Measurements from ENCODE around the gene LRRC45. TPM values are rescaled to one million over a fixed set of nuclear protein-coding genes. Genes with fewer than 3 reads are reported as not detected.

Gene LRRC45
- total and polyA plus RNA-seq, 2 experiments from 2014 or later, result 16.1 to 40.7 TPM

- Mint-ChIP-seq H3K4me3 (no peak overlapping the region; the same call in 2 of the 3 replicates), H3K4me1 (peaks cover 21% of the 10 kb centered on the region), H3K9me3 (no peaks in the 10 kb centered on the region; the same call in 2 of the 3 replicates), H3K27ac (no peak overlapping the region), H3K36me3 (ENCODE audit: low read depth) (no peaks in the 10 kb centered on the region; the same call in 2 of the 3 replicates), H3K27me3 (ENCODE audit: insufficient read depth, low read depth, poor library complexity) (peaks cover 12% of the 10 kb centered on the region)
- no peak overlapping the region for H2AFZ ChIP-seq
- H3K27me3 ChIP-seq (ENCODE audit: insufficient read depth), result no peaks in the 10 kb centered on the region
- H3K79me2 ChIP-seq (replicated peaks; ENCODE audit: insufficient read depth), result no peaks in the 10 kb centered on the region
- no peaks in the 10 kb centered on the region for H3K36me3 ChIP-seq (ENCODE audit: insufficient read depth)
- no peak overlapping the region for H3K27ac ChIP-seq (ENCODE audit: low read depth)
- H3K4me3 ChIP-seq, result no peak overlapping the region
- no peak for TF ChIP-seq STAT1 (IDR thresholded peaks at IDR 0.05; ENCODE audit: unreplicated experiment)
- TF ChIP-seq CTCF (conservative IDR thresholded peaks at IDR 0.05; ENCODE audit: low read depth in 2 of 2), result no peak
- H4K20me1 ChIP-seq (replicated peaks; ENCODE audit: insufficient read depth), result no peaks in the 10 kb centered on the region
- DNase-seq (ENCODE audit: low spot score), result no peak
- ATAC-seq, result no peak
- peaks cover 5% of the 10 kb centered on the region; the same call in 1 of the 2 replicates for H3F3A ChIP-seq (replicated peaks; ENCODE audit: low read depth)
- H3K4me1 ChIP-seq (ENCODE audit: insufficient read depth), result no peaks in the 10 kb centered on the region; the same call in 1 of the 2 replicates
- H3K9me2 ChIP-seq (ENCODE audit: insufficient read depth), result no peaks in the 10 kb centered on the region
- H3K4me2 ChIP-seq, result no peak overlapping the region
Measured at GRCh38 chr17:82041144-82041814, 18.2 kb downstream of the LRRC45 start.

GRCh38 chr17:82042649-82043048 lies 19.5 kb downstream of the LRRC45 start:
- H3K4me1 ChIP-seq (ENCODE audit: insufficient read depth), result no peaks in the 10 kb centered on the region
- ATAC-seq, result no peak
- no peak for DNase-seq (ENCODE audit: low spot score)
- H3K4me2 ChIP-seq, result no peak overlapping the region
- H3K27ac ChIP-seq (ENCODE audit: low read depth), result no peak overlapping the region
- H3K4me3 Mint-ChIP-seq, result no peak overlapping the region
- no peaks in the 10 kb centered on the region for H3K79me2 ChIP-seq (replicated peaks; ENCODE audit: insufficient read depth)
- H3K9me2 ChIP-seq (ENCODE audit: insufficient read depth), result no peaks in the 10 kb centered on the region
- H3K27ac Mint-ChIP-seq, result no peak overlapping the region
- H3K27me3 ChIP-seq (ENCODE audit: insufficient read depth), result no peaks in the 10 kb centered on the region
- no peak overlapping the region for H2AFZ ChIP-seq
- H3K4me1 Mint-ChIP-seq, result peaks cover 21% of the 10 kb centered on the region
- no peaks in the 10 kb centered on the region for H4K20me1 ChIP-seq (replicated peaks; ENCODE audit: insufficient read depth)
- no peak overlapping the region for H3K4me3 ChIP-seq
- H3K27me3 Mint-ChIP-seq (ENCODE audit: insufficient read depth, low read depth, poor library complexity), result peaks cover 14% of the 10 kb centered on the region
- H3K36me3 Mint-ChIP-seq (ENCODE audit: low read depth), result peaks cover 4% of the 10 kb centered on the region
- no peak for TF ChIP-seq REST (IDR thresholded peaks at IDR 0.05; ENCODE audit: unreplicated experiment)
- no peak for TF ChIP-seq ETS1 (IDR thresholded peaks at IDR 0.05)
- TF ChIP-seq ZNF462 (CRISPR knock-in tag; IDR thresholded peaks at IDR 0.05), result no peak
- no peak for TF ChIP-seq STAT1 (IDR thresholded peaks at IDR 0.05; ENCODE audit: unreplicated experiment)
- no peaks in the 10 kb centered on the region; the same call in 2 of the 3 replicates for H3K9me3 Mint-ChIP-seq
- H3K36me3 ChIP-seq (ENCODE audit: insufficient read depth), result no peaks in the 10 kb centered on the region
- H3F3A ChIP-seq (replicated peaks; ENCODE audit: low read depth), result peaks cover 3% of the 10 kb centered on the region; the same call in 1 of the 2 replicates
